Lung (tissue), 12 donors: ENCODE results near the gene RIC1. TPM values are rescaled to one million over a fixed set of nuclear protein-coding genes. Genes with fewer than 3 reads are reported as not detected.

Source experiments
- ATAC-seq: fragments of 200-7000 bp; cut with Tn5 transposase; one replicate; pipeline ENCODE4 v1.9.1; 2020; ENCODE audit warnings: moderate number of reproducible peaks; ENCODE audit not compliant: insufficient read depth, low FRiP score
- DNase-seq, 3 donors: peaks; one replicate each; pipeline ENCODE4 v3.0.0-alpha.2; 2013 to 2017
- H3K27ac ChIP-seq, 2 donors: one replicate each; pipeline ENCODE4 v1.5.1; 2013; ENCODE audit warnings: mild to moderate bottlenecking in 2 of 2, moderate library complexity in 2 of 2, control low read depth in 1 of 2, inconsistent platforms in 1 of 2, low read depth in 1 of 2, low read length in 1 of 2
- H3K27me3 ChIP-seq, 3 donors: one replicate each; pipeline ENCODE4 v1.5.1; 2013; ENCODE audit warnings: low read length in 2 of 3; ENCODE audit not compliant: control insufficient read depth in 3 of 3, insufficient read depth in 3 of 3
- H3K36me3 ChIP-seq, 4 donors: one replicate each; pipeline ENCODE4 v1.5.1; 2013; ENCODE audit warnings: low read length in 4 of 4, mild to moderate bottlenecking in 1 of 4, moderate library complexity in 1 of 4; ENCODE audit not compliant: control insufficient read depth in 4 of 4, insufficient read depth in 4 of 4
- H3K4me1 ChIP-seq, 5 donors: one replicate each; pipeline ENCODE4 v1.5.1; 2013; ENCODE audit warnings: low read length in 5 of 5, mild to moderate bottlenecking in 2 of 5, moderate library complexity in 1 of 5; ENCODE audit not compliant: control insufficient read depth in 5 of 5, insufficient read depth in 5 of 5
- H3K4me3 ChIP-seq: one replicate; pipeline ENCODE4 v1.5.1; 2013; ENCODE audit warnings: mild to moderate bottlenecking, control low read depth, moderate library complexity
- H3K9ac ChIP-seq, 2 donors: one replicate each; pipeline ENCODE4 v1.5.1; 2013; ENCODE audit warnings: low read length in 2 of 2, control low read depth in 1 of 2; ENCODE audit not compliant: insufficient read depth in 1 of 2
- H3K9me3 ChIP-seq, 4 donors: one replicate each; pipeline ENCODE4 v1.5.1; 2013; ENCODE audit warnings: low read length in 3 of 4, mild to moderate bottlenecking in 1 of 4, moderate library complexity in 1 of 4; ENCODE audit not compliant: control insufficient read depth in 4 of 4, insufficient read depth in 3 of 4
- WGBS, 2 donors: extraction: QIAGEN DNeasy Blood & Tissue Kit; methylation state at CpG; one replicate each; pipeline ENCODE4 v1.1.7; 2013; 5-methylcytosine and 5-hydroxymethylcytosine counted together
- polyA plus RNA-seq, 2 donors: library from polyadenylated mRNA; stranded (reverse); fragments of 200-250 nt; gene quantifications; one replicate each; pipeline ENCODE4 v1.2.1, GENCODE V29; 2013
- total RNA-seq, 2 donors: library from RNA; depleted of rRNA in 1 of 2; stranded (reverse); fragments of >200 nt in 1 of 2; gene quantifications; one replicate each; pipeline ENCODE4 v1.2.1, GENCODE V29; 2014 to 2021
- TF ChIP-seq, protein P1 (sequence below): IDR thresholded peaks from 2 replicates; pipeline ENCODE4 v1.5.1; 2012; ENCODE audit warnings: mild to moderate bottlenecking; ENCODE audit errors: control extremely low read depth, extremely low read depth
- donor health status: control.
- donor health status: control.
- donor health status: Bipolar disorder and iron deficiency.
- donor health status: healthy.
- donor health status: DM: yes; HTN: yes; CAD: no.

Gene RIC1
- total and polyA plus RNA-seq, 4 donors, result 3.5 to 46.0 (median 14.4) TPM

- ATAC-seq (no peak), DNase-seq (no peak)
- Histone ChIP-seq H3K4me3 (peak overlapping the region; percentile 74), H3K9ac (peak overlapping the region; percentile 66 to 76), H3K27me3 (no peaks in the 10 kb centered on the region), H3K27ac (peak overlapping the region; percentile 98), H3K4me1 (peaks cover 0 to 26% (median 4%) of the 10 kb centered on the region in 5 donors), H3K36me3 (no peaks in the 10 kb centered on the region), H3K9me3 (no peaks in the 10 kb centered on the region)
- TF ChIP-seq, protein P1, sequence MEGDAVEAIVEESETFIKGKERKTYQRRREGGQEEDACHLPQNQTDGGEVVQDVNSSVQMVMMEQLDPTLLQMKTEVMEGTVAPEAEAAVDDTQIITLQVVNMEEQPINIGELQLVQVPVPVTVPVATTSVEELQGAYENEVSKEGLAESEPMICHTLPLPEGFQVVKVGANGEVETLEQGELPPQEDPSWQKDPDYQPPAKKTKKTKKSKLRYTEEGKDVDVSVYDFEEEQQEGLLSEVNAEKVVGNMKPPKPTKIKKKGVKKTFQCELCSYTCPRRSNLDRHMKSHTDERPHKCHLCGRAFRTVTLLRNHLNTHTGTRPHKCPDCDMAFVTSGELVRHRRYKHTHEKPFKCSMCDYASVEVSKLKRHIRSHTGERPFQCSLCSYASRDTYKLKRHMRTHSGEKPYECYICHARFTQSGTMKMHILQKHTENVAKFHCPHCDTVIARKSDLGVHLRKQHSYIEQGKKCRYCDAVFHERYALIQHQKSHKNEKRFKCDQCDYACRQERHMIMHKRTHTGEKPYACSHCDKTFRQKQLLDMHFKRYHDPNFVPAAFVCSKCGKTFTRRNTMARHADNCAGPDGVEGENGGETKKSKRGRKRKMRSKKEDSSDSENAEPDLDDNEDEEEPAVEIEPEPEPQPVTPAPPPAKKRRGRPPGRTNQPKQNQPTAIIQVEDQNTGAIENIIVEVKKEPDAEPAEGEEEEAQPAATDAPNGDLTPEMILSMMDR, result no peak
- 3 to 4% methylated on average over 7 of the region's 7 CpGs for WGBS, 2 donors
Measured at GRCh38 chr9:5628183-5628529, 751 bp upstream of the RIC1 start.

DNA sequence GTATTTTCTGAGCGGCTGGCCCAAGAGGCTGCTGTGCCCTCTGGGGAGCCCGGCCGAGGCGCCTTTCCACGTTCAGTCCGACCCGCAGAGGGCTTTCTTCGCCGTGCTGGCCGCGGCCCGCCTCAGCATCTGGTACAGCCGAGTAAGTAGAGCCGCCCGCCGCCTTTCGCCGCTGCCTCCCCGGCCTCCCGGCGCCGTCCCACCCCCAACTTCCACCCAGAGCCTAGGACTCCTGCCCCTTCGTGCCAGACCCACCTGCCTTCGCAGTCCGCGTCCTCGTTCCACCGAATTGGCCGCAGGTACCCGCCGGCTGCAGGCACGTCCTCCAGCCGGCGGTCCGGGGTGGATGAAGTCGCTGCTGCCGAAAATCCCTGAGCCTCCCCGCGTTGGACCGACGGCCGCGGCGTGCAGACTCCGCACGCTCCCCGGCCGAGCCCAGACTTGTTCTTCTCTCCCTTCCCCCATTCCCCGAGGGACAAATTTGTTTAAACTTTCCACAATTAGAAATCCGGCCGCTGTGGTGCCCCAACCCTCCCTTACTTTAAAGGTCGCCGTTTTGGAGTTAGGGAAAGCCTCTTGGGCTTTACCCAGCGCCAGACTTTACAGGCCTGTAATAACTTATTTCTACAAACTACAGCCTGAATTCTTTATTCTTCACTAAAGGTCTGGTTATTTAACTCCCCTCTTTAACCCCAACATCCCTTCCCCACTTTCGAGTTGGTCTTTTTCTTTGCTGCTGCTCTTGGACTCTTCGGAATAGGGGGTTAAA, 589 bp downstream of the RIC1 start:
- peak overlapping the region; percentile 96 to 98 for H3K27ac ChIP-seq
- H3K9me3 ChIP-seq, result no peaks in the 10 kb centered on the region
- H3K4me3 ChIP-seq, result peak overlapping the region; percentile 74
- no peaks in the 10 kb centered on the region for H3K27me3 ChIP-seq
- DNase-seq (peak in 2 of 3 donors; percentile 59 to 75), ATAC-seq (peak; percentile 4)
- H3K36me3 ChIP-seq, result no peaks in the 10 kb centered on the region
- H3K9ac ChIP-seq, result peak overlapping the region; percentile 66 to 92
- peaks cover 0 to 26% (median 3%) of the 10 kb centered on the region in 5 donors for H3K4me1 ChIP-seq
- 0% methylated on average over 56 of the region's 56 CpGs for WGBS, 2 donors
- TF ChIP-seq, protein P1, result no peak

DNA sequence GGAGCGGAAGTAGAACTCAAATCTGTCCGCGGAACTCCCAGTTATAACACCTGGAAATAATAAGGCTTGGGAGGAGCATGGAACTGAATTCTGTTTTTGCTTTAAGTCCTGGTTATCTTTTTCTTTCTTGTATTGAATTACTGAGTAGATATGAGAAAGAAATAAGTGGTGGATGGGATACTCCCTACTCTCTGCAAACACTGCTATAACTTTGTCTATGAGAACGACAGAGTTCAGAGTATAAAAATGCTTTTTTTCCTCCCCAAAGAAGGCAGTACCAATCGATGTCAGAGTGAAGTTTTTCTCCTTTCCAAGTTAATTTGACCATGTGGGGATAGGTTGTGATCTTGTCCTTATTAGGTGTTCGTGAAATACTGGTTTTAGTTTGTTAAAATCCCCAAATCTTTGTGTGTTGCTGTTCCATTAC, 1.2 kb downstream of the RIC1 start:
- Histone ChIP-seq H3K9me3 (peaks cover 0 to under 1% (median under 1%) of the 10 kb centered on the region in 4 donors), H3K4me3 (peak overlapping the region; percentile 74), H3K36me3 (no peaks in the 10 kb centered on the region), H3K27me3 (no peaks in the 10 kb centered on the region), H3K4me1 (peaks cover 0 to 26% (median 3%) of the 10 kb centered on the region in 5 donors), H3K27ac (peak overlapping the region; percentile 96 to 98), H3K9ac (peak overlapping the region; percentile 66 to 92)
- peak in 2 of 3 donors; percentile 78 to 79 for DNase-seq
- WGBS, 2 donors, result 1 to 2% methylated on average over 6 of the region's 6 CpGs
- TF ChIP-seq, protein P1, result no peak
- no peak for ATAC-seq
